HEK293 (cell line): Measurements from ENCODE around the gene GPR162.
A peak's percentile ranks its signal among the peaks of the same experiment; 100 is the strongest.
"Not testable (repeated sequence)": the region's sequence is repeated elsewhere in the genome, so short reads cannot be mapped to it uniquely, and the experiment has no call there.

ENCODE experiments used
- CTCF ChIA-PET: fragments of 350-600 bp; formaldehyde crosslinking; extraction: SDS; loops from one replicate; lab custom pipeline; 2021; ENCODE audit warnings: antibody characterized with exemption; lab: Yijun Ruan, JAX
- POLR2A ChIA-PET: fragments of 300-600 bp; formaldehyde crosslinking; extraction: SDS; loops from one replicate; lab custom pipeline; 2020; ENCODE audit warnings: antibody characterized with exemption, inconsistent platforms; lab: Yijun Ruan, JAX
- H3K27ac ChIP-seq: fragments of 200-500 bp; sonication (Bioruptor generic); 2 replicates; pipeline ENCODE4 v1.5.1; 2014; ENCODE audit warnings: low read depth, low read length, control low read depth, inconsistent platforms; ENCODE audit errors: extremely low read depth
- H3K36me3 ChIP-seq, 2 experiments: fragments of 200-500 bp in 1 of 2; sonication (Bioruptor generic) in 1 of 2; 1 replicate in 1 of 2; 2 replicates in 1 of 2; pipeline ENCODE4 v1.5.1; 2014 to 2017; ENCODE audit warnings: inconsistent platforms in 2 of 2, low read length in 2 of 2; ENCODE audit not compliant: control insufficient read depth in 2 of 2, insufficient read depth in 1 of 2
- H3K4me1 ChIP-seq: fragments of 200-500 bp; sonication (Bioruptor generic); 2 replicates; pipeline ENCODE4 v1.5.1; 2014; ENCODE audit warnings: mild to moderate bottlenecking, low read length, inconsistent platforms; ENCODE audit not compliant: control insufficient read depth, insufficient read depth
- H3K4me3 ChIP-seq: 2 replicates; pipeline ENCODE4 v1.5.1; 2011; ENCODE audit warnings: low read depth, mild to moderate bottlenecking, control low read depth, low read length, moderate library complexity
- H3K9me3 ChIP-seq: fragments of 200-500 bp; sonication (Bioruptor generic); 2 replicates; pipeline ENCODE4 v1.5.1; 2014; ENCODE audit warnings: low read depth, low read length, inconsistent platforms; ENCODE audit not compliant: control insufficient read depth, insufficient read depth
- GFI1B ChIP-seq: fragments of 450-650 bp; formaldehyde crosslinking; IDR thresholded peaks from 2 replicates; pipeline ENCODE4 v1.5.1; 2016; ENCODE audit warnings: missing biosample characterization, missing genetic modification characterization
- GLIS2 ChIP-seq: fragments of 450-650 bp; formaldehyde crosslinking; IDR thresholded peaks from 2 replicates; pipeline ENCODE4 v1.5.1; 2016; ENCODE audit warnings: missing biosample characterization, missing genetic modification characterization
- KLF1 ChIP-seq: fragments of 450-650 bp; formaldehyde crosslinking; IDR thresholded peaks from 2 replicates; pipeline ENCODE4 v1.5.1; 2016; ENCODE audit warnings: missing biosample characterization, missing genetic modification characterization
- PRDM10 ChIP-seq: fragments of 450-650 bp; formaldehyde crosslinking; IDR thresholded peaks from 2 replicates; pipeline ENCODE4 v1.5.1; 2016; ENCODE audit warnings: missing biosample characterization, missing genetic modification characterization
- SCRT2 ChIP-seq: fragments of 450-650 bp; formaldehyde crosslinking; IDR thresholded peaks from 2 replicates; pipeline ENCODE4 v1.5.1; 2016; ENCODE audit warnings: missing biosample characterization, missing genetic modification characterization
- ZFHX2 ChIP-seq: fragments of 450-650 bp; formaldehyde crosslinking; conservative IDR thresholded peaks from 2 replicates; pipeline ENCODE4 v1.5.1; 2016; ENCODE audit warnings: missing biosample characterization, missing genetic modification characterization
- ZFP3 ChIP-seq: fragments of 450-650 bp; formaldehyde crosslinking; IDR thresholded peaks from 2 replicates; pipeline ENCODE4 v1.5.1; 2016; ENCODE audit warnings: low read depth, missing biosample characterization, missing genetic modification characterization
- ZNF121 ChIP-seq: fragments of 450-650 bp; formaldehyde crosslinking; IDR thresholded peaks from 2 replicates; pipeline ENCODE4 v1.5.1; 2016; ENCODE audit warnings: missing biosample characterization, missing genetic modification characterization
- ZNF174 ChIP-seq: fragments of 450-650 bp; formaldehyde crosslinking; IDR thresholded peaks from 2 replicates; pipeline ENCODE4 v1.5.0; 2017; ENCODE audit warnings: missing biosample characterization, mild to moderate bottlenecking, missing genetic modification characterization
- ZNF202 ChIP-seq: fragments of 450-650 bp; formaldehyde crosslinking; IDR thresholded peaks from 2 replicates; pipeline ENCODE4 v1.5.1; 2016; ENCODE audit warnings: missing biosample characterization, missing genetic modification characterization, borderline replicate concordance
- ZNF488 ChIP-seq: fragments of 450-650 bp; formaldehyde crosslinking; IDR thresholded peaks from 2 replicates; pipeline ENCODE4 v1.5.1; 2016; ENCODE audit warnings: missing biosample characterization, missing genetic modification characterization
- ZNF549 ChIP-seq: fragments of 450-650 bp; IDR thresholded peaks from 2 replicates; pipeline ENCODE4 v1.5.1; 2018; ENCODE audit warnings: missing biosample characterization, missing genetic modification characterization, mild to moderate bottlenecking, inconsistent platforms, moderate library complexity
- ZNF624 ChIP-seq: fragments of 450-650 bp; formaldehyde crosslinking; IDR thresholded peaks from 2 replicates; pipeline ENCODE4 v1.5.1; 2017; ENCODE audit warnings: missing biosample characterization, missing genetic modification characterization
- ZNF629 ChIP-seq: fragments of 450-650 bp; formaldehyde crosslinking; IDR thresholded peaks from 2 replicates; pipeline ENCODE4 v1.5.1; 2017; ENCODE audit warnings: missing biosample characterization, missing genetic modification characterization
- TF ChIP-seq, protein P1 (sequence below): fragments of 450-650 bp; formaldehyde crosslinking; IDR thresholded peaks from 2 replicates; pipeline ENCODE4 v1.5.1; 2016; ENCODE audit warnings: missing biosample characterization, missing genetic modification characterization
- TF ChIP-seq, protein P2 (sequence below): fragments of 450-650 bp; formaldehyde crosslinking; IDR thresholded peaks from 2 replicates; pipeline ENCODE4 v1.5.1; 2016; ENCODE audit warnings: missing biosample characterization, missing genetic modification characterization

The GPR162 gene

GRCh38 chr12:6863033-6863432, 41.4 kb downstream of the GPR162 start:
- ChIA-PET CTCF (interaction anchor here (1.2 kb wide), 1 partner anchor 9 kb away, joined by 5 read pairs; no protein-coding TSS in a partner anchor), POLR2A (interaction anchor here (7.6 kb wide), 1 partner anchor 9 kb away, joined by 183 read pairs; the partner anchor contains the start of genes CDCA3 and USP5)
- no peak overlapping the region for H3K4me3 ChIP-seq
- H3K9me3 ChIP-seq, result no peaks in the 10 kb centered on the region
- H3K4me1 ChIP-seq, result peaks cover 6% of the 10 kb centered on the region
- peaks cover 11 to 80% of the 10 kb centered on the region in 2 experiments for H3K36me3 ChIP-seq
- no peak for TF ChIP-seq ZNF488 (tag by site-specific recombination)
- TF ChIP-seq, protein P1, sequence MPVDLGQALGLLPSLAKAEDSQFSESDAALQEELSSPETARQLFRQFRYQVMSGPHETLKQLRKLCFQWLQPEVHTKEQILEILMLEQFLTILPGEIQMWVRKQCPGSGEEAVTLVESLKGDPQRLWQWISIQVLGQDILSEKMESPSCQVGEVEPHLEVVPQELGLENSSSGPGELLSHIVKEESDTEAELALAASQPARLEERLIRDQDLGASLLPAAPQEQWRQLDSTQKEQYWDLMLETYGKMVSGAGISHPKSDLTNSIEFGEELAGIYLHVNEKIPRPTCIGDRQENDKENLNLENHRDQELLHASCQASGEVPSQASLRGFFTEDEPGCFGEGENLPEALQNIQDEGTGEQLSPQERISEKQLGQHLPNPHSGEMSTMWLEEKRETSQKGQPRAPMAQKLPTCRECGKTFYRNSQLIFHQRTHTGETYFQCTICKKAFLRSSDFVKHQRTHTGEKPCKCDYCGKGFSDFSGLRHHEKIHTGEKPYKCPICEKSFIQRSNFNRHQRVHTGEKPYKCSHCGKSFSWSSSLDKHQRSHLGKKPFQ (tag by site-specific recombination), result no peak
- no peak for TF ChIP-seq ZNF549 (tag by site-specific recombination)
- no peak for TF ChIP-seq ZNF624 (tag by site-specific recombination)
- no peak for TF ChIP-seq ZNF202 (tag by site-specific recombination)
- no peak for TF ChIP-seq ZNF629 (tag by site-specific recombination)
- no peak overlapping the region for H3K27ac ChIP-seq

DNA sequence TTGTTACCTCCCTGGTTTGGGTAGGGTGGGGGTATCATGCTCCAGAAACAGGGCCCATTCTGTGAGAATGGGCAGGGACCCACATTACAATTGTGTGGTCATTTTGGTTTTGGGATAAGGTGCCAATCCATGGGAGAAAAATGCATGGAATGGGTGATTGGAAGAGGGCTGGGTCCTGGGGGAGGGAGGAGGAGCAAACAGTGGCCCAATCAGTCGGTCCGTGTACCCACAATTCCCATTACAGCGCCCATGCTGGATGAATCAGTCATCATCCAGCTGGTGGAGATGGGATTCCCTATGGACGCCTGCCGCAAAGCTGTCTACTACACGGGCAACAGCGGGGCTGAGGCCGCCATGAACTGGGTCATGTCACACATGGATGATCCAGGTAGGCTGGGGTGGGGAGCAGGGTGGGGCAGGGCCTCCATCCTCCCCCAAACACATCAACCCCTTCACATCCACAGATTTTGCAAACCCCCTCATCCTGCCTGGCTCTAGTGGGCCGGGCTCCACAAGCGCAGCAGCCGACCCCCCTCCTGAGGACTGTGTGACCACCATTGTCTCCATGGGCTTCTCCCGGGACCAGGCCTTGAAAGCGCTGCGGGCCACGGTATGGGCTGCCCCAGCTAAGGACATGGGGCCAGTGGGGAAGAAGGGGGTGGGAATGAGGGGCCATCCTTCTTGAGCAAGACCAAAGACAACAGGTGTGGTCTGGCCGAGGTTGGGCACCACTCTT, 42.1 kb downstream of the GPR162 start:
- POLR2A ChIA-PET, result interaction anchor here (7.6 kb wide), 1 partner anchor 10 kb away, joined by 183 read pairs; the partner anchor contains the start of genes CDCA3 and USP5
- peaks cover 9 to 78% of the 10 kb centered on the region in 2 experiments for H3K36me3 ChIP-seq
- H3K27ac ChIP-seq, result no peak overlapping the region
- H3K9me3 ChIP-seq, result no peaks in the 10 kb centered on the region
- CTCF ChIA-PET, result interaction anchor here (1.2 to 1.7 kb wide), 2 partner anchors 8 to 9 kb away, joined by 3 to 5 read pairs; no protein-coding TSS in a partner anchor
- H3K4me1 ChIP-seq, result peaks cover 6% of the 10 kb centered on the region
- 0 out of 2 replicates have a peak, but pooled peaks have one; percentile 32 for TF ChIP-seq SCRT2 (tag by site-specific recombination)
- TF ChIP-seq, protein P2, sequence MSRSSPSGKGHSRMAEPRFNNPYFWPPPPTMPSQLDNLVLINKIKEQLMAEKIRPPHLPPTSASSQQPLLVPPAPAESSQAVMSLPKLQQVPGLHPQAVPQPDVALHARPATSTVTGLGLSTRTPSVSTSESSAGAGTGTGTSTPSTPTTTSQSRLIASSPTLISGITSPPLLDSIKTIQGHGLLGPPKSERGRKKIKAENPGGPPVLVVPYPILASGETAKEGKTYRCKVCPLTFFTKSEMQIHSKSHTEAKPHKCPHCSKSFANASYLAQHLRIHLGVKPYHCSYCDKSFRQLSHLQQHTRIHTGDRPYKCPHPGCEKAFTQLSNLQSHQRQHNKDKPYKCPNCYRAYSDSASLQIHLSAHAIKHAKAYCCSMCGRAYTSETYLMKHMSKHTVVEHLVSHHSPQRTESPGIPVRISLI (tag by site-specific recombination), result no peak
- H3K4me3 ChIP-seq, result no peak overlapping the region

DNA sequence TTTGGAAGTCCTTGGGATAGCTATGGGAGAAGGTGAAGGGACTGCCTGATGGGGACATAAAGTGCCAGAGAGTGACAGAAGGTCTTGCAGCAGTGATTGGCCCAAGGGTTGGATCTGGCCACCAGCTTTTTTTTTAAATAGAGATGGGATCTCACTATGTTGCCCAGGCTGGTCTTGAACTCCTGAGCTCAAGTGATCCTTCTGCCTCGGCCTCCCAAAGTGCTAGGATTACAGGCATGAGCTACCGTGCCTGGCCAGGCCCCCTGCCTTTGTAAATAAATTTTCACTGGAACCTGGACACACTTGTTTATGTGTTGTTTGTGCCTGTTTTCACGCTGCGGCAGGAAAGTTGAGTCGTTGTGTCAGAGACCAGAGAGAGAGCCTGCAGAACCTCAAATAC, 43.7 kb downstream of the GPR162 start:
- not testable (repeated sequence) for H3K27ac ChIP-seq, H3K9me3 ChIP-seq, H3K4me1 ChIP-seq, H3K4me3 ChIP-seq
- ChIA-PET POLR2A (interaction anchor here (1.0 to 7.6 kb wide), 4 partner anchors 8 to 112 kb away, joined by 3 to 183 read pairs (median 3); partner anchors contain the start of genes C12orf57, CDCA3, MLF2 and RNU7-1), CTCF (interaction anchor here (1.5 to 1.7 kb wide), 2 partner anchors 10 to 13 kb away, joined by 3 to 4 read pairs; no protein-coding TSS in a partner anchor)
- TF ChIP-seq ZNF121 (tag by site-specific recombination), result peak; percentile 92
- H3K36me3 ChIP-seq, result peaks cover 13 to 79% of the 10 kb centered on the region in 2 experiments

DNA sequence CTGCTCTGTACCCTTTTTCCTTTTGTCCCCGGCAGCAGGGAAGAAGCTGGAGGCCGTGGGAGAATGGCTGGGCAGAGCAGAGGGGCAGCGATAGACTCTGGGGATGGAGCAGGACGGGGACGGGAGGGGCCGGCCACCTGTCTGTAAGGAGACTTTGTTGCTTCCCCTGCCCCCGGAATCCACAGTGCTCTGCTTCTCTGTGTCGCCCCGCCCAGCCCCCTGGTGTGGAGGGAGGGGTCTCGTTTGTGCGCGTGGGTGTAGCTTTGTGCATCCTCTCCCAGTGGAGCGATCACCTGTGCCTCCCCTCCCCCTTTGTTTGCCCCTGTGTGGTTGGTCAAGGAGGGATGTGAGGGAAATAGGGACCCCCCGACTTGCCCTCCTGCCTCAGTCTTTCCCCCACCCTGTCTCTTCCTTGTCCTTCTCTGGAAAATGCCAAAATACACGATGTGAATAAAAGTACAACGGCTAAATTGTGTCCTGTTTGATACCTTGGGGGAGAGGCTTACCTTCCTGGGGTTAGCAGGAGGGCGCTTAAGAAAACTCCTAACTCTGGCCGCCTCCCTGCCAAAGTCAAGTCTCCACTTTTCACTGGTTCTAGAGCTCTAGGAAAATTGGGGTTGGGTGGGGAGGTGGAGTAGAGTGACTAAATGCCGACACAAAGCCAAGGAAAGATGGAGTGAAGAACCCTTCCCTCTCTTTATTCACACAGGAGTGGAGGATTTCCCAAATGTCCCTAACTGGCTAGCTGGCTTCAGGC, 44.7 kb downstream of the GPR162 start:
- Histone ChIP-seq H3K36me3 (peaks cover 13 to 79% of the 10 kb centered on the region in 2 experiments), H3K27ac (no peak overlapping the region), H3K9me3 (no peaks in the 10 kb centered on the region), H3K4me1 (peaks cover 6% of the 10 kb centered on the region), H3K4me3 (0 out of 2 replicates have a peak overlapping the region, but pooled peaks have one; percentile 87)
- ChIA-PET CTCF (interaction anchor here (0.9 to 1.5 kb wide), 5 partner anchors 15 to 114 kb away, joined by 3 to 6 read pairs (median 3); partner anchors contain the start of genes CDCA3 and MLF2), POLR2A (interaction anchor here (0.6 to 7.6 kb wide), 18 partner anchors 12 to 356 kb away, joined by 3 to 183 read pairs (median 6); partner anchors contain the start of genes C12orf57, CDCA3, COPS7A and LRRC23)
- 0 out of 2 replicates have a peak, but pooled peaks have one; percentile 37 for TF ChIP-seq PRDM10 (tag by site-specific recombination)
- TF ChIP-seq GFI1B, result no peak
- no peak for TF ChIP-seq ZFP3 (tag by site-specific recombination)
- TF ChIP-seq ZFHX2 (tag by site-specific recombination), result peak; percentile 45
- peak; percentile 90 for TF ChIP-seq KLF1 (tag by site-specific recombination)
- TF ChIP-seq ZNF174 (tag by site-specific recombination), result no peak
- TF ChIP-seq GLIS2 (tag by site-specific recombination), result peak; percentile 35
